Measurements from ENCODE around the gene ANKRD44.
"Not testable (repeated sequence)": the region's sequence is repeated elsewhere in the genome, so short reads cannot be mapped to it uniquely, and the experiment has no call there.

Gene ANKRD44

GRCh38 chr2:197010200-197011020 is 300.2 kb downstream of the ANKRD44 start:
- DNase-seq, result no peak

- not testable (repeated sequence) for DNase-seq
These were observed 301.7 kb downstream of the ANKRD44 start for GRCh38 chr2:197008741-197009341.

- no peak for DNase-seq
These were observed 302.6 kb downstream of the ANKRD44 start for GRCh38 chr2:197007716-197008628.

GRCh38 chr2:197001921-197002320 is 308.7 kb downstream of the ANKRD44 start:
- no peak for DNase-seq

- no peak for DNase-seq
These were observed 314.7 kb downstream of the ANKRD44 start for GRCh38 chr2:196995757-196996314.

GRCh38 chr2:196994764-196995163 is 315.8 kb downstream of the ANKRD44 start:
- no peak for DNase-seq

GRCh38 chr2:196993617-196994016 is 317.0 kb downstream of the ANKRD44 start:
- no peak for DNase-seq

GRCh38 chr2:196992466-196992865 is 318.1 kb downstream of the ANKRD44 start:
- DNase-seq, result no peak

- DNase-seq, result peak; percentile 85
These were observed 319.7 kb downstream of the ANKRD44 start for GRCh38 chr2:196990788-196991461.

GRCh38 chr2:196990092-196990491 is 320.5 kb downstream of the ANKRD44 start:
- no peak for DNase-seq

GRCh38 chr2:196989496-196989895 is 321.1 kb downstream of the ANKRD44 start:
- DNase-seq, result no peak

GRCh38 chr2:196988639-196989038 is 321.9 kb downstream of the ANKRD44 start:
- peak; percentile 56 for DNase-seq

- DNase-seq, result peak; percentile 93
These were observed 322.8 kb downstream of the ANKRD44 start for GRCh38 chr2:196987649-196988364.

GRCh38 chr2:196987298-196987648 is 323.3 kb downstream of the ANKRD44 start:
- DNase-seq, result peak; percentile 82

- DNase-seq, result no peak
These were observed 324.9 kb downstream of the ANKRD44 start for GRCh38 chr2:196985511-196986183.

- no peak for DNase-seq
These were observed 325.7 kb downstream of the ANKRD44 start for GRCh38 chr2:196984903-196985302.

- no peak for DNase-seq
These were observed 326.6 kb downstream of the ANKRD44 start for GRCh38 chr2:196983934-196984333.

GRCh38 chr2:196980473-196980872 is 330.1 kb downstream of the ANKRD44 start:
- peak; percentile 40 for DNase-seq

- DNase-seq, result peak; percentile 17
These were observed 330.6 kb downstream of the ANKRD44 start for GRCh38 chr2:196980001-196980400.

GRCh38 chr2:196977507-196977906 is 333.1 kb downstream of the ANKRD44 start:
- DNase-seq, result no peak

- DNase-seq, result no peak
These were observed 335.6 kb downstream of the ANKRD44 start for GRCh38 chr2:196974970-196975369.

Measured in NCI-H748 treated with DMSO at 0.1 percent for 48 hours (cell line).